KMS-11 (cell line): ENCODE data around the gene DOK5.

Experiments
- H2AFZ ChIP-seq: fragments of 200-600 bp; sonication (generic); 2 replicates; pipeline ENCODE4 v1.6.1; 2016; ENCODE audit warnings: antibody characterized with exemption, mixed run types, low read depth
- H3K27ac ChIP-seq: fragments of 200-600 bp; sonication (generic); 2 replicates; pipeline ENCODE4 v1.6.1; 2016; ENCODE audit warnings: mild to moderate bottlenecking, mixed run types
- H3K27me3 ChIP-seq: fragments of 200-600 bp; sonication (generic); 2 replicates; pipeline ENCODE4 v1.6.1; 2017; ENCODE audit warnings: mild to moderate bottlenecking, low read depth, mixed run types, moderate library complexity; ENCODE audit not compliant: insufficient read depth
- H3K36me3 ChIP-seq: fragments of 200-600 bp; sonication (generic); 2 replicates; pipeline ENCODE4 v1.6.1; 2017; ENCODE audit warnings: mild to moderate bottlenecking, mixed run types; ENCODE audit not compliant: insufficient read depth
- H3K4me1 ChIP-seq: fragments of 200-600 bp; sonication (generic); 2 replicates; pipeline ENCODE4 v1.6.1; 2016; ENCODE audit warnings: mild to moderate bottlenecking, low read depth, mixed run types; ENCODE audit not compliant: poor library complexity, severe bottlenecking
- H3K4me2 ChIP-seq: fragments of 200-600 bp; sonication (generic); 2 replicates; pipeline ENCODE4 v1.7.0; 2016; ENCODE audit warnings: mild to moderate bottlenecking, mixed run types
- H3K4me3 ChIP-seq: fragments of 200-600 bp; sonication (generic); IDR thresholded peaks from 2 replicates; pipeline ENCODE4 v1.6.1; 2017; ENCODE audit warnings: low read depth, low read length, mixed read lengths; ENCODE audit not compliant: insufficient read depth
- H3K79me2 ChIP-seq: fragments of 200-600 bp; sonication (generic); 2 replicates; pipeline ENCODE4 v1.6.1; 2016; ENCODE audit warnings: low read depth, mixed run types; ENCODE audit not compliant: insufficient read depth
- H3K9ac ChIP-seq: fragments of 200-600 bp; sonication (generic); 2 replicates; pipeline ENCODE4 v1.6.1; 2016; ENCODE audit warnings: mild to moderate bottlenecking, mixed run types
- H4K20me1 ChIP-seq: fragments of 200-600 bp; sonication (generic); 2 replicates; pipeline ENCODE4 v1.6.1; 2016; ENCODE audit warnings: mild to moderate bottlenecking, mixed run types; ENCODE audit not compliant: insufficient read depth
- CTCF ChIP-seq: fragments of 200-600 bp; sonication (generic); conservative IDR thresholded peaks from 2 replicates; pipeline ENCODE4 v1.6.1; 2017; ENCODE audit warnings: low read depth, mild to moderate bottlenecking, antibody characterized with exemption, low read length, moderate library complexity, mixed read lengths

DOK5 gene

GRCh38 chr20:54559890-54560289, 84.5 kb downstream of the DOK5 start:
- TF ChIP-seq CTCF, result no peak
- Histone ChIP-seq H3K27ac (no peak overlapping the region), H3K4me1 (peaks cover 2% of the 10 kb centered on the region)

DNA sequence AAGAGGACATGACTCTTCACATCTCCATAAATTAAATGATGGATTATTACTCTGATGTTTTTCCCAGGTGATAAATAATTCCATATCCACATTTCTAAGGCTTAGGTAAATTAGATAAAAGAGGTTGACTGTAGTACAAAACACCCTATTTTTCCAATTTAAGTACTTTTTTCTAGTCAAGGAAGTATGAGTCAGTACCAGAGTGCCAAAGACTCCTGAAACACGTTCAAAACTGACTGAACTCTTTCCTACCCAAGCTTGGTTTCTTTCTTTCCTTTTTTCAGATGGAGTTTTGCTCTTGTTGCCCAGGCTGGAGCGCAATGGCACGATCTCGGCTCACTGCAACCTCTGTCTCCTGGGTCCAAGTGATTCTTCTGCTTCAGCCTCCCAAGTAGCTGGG, 85.0 kb downstream of the DOK5 start:
- H3K27ac ChIP-seq, result no peak overlapping the region

More at GRCh38 chr20:54559890-54560289, 84.5 kb downstream of the DOK5 start:
- H3K9ac ChIP-seq, result no peak overlapping the region
- H4K20me1 ChIP-seq, result no peaks in the 10 kb centered on the region
- H3K79me2 ChIP-seq, result no peaks in the 10 kb centered on the region
- no peak overlapping the region for H2AFZ ChIP-seq
- H3K36me3 ChIP-seq, result no peaks in the 10 kb centered on the region
- no peak overlapping the region for H3K4me3 ChIP-seq
- no peak overlapping the region for H3K4me2 ChIP-seq
- H3K27me3 ChIP-seq, result no peaks in the 10 kb centered on the region

DNA sequence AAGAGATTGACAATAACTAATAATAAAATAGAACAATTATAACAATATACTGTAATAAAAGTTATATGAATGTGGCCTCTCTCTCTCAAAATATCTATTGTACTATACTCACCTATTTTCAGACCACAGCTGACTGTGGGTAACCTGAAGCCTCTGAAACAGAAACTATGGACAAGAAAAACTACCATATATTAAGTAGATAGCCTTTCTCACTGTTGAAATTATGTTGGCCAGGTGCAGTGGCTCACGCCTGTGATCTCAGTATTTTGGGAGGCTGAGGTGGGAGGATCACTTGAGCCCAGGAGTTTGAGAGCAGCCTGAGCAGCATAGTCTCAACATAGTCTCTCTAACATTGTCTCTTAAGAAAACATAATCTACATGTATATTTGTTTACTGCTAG, 89.9 kb downstream of the DOK5 start:
- no peak overlapping the region for H3K27ac ChIP-seq
- H4K20me1 ChIP-seq, result no peaks in the 10 kb centered on the region
- H3K4me2 ChIP-seq, result no peak overlapping the region
- no peaks in the 10 kb centered on the region for H3K79me2 ChIP-seq
- H3K9ac ChIP-seq, result no peak overlapping the region
- no peak overlapping the region for H3K4me3 ChIP-seq
- no peak overlapping the region for H2AFZ ChIP-seq
- no peak for TF ChIP-seq CTCF
- H3K4me1 ChIP-seq, result peaks cover 10% of the 10 kb centered on the region
- H3K36me3 ChIP-seq, result no peaks in the 10 kb centered on the region
- H3K27me3 ChIP-seq, result no peaks in the 10 kb centered on the region

More for the DNA sequence above, 85.0 kb downstream of the DOK5 start:
- no peak for TF ChIP-seq CTCF
- H3K27me3 ChIP-seq, result no peaks in the 10 kb centered on the region
- H4K20me1 ChIP-seq, result no peaks in the 10 kb centered on the region
- H3K36me3 ChIP-seq, result no peaks in the 10 kb centered on the region
- H3K4me2 ChIP-seq, result no peak overlapping the region
- H3K79me2 ChIP-seq, result no peaks in the 10 kb centered on the region
- H3K4me3 ChIP-seq, result no peak overlapping the region
- peaks cover 7% of the 10 kb centered on the region for H3K4me1 ChIP-seq
- H2AFZ ChIP-seq, result no peak overlapping the region
- no peak overlapping the region for H3K9ac ChIP-seq

DNA sequence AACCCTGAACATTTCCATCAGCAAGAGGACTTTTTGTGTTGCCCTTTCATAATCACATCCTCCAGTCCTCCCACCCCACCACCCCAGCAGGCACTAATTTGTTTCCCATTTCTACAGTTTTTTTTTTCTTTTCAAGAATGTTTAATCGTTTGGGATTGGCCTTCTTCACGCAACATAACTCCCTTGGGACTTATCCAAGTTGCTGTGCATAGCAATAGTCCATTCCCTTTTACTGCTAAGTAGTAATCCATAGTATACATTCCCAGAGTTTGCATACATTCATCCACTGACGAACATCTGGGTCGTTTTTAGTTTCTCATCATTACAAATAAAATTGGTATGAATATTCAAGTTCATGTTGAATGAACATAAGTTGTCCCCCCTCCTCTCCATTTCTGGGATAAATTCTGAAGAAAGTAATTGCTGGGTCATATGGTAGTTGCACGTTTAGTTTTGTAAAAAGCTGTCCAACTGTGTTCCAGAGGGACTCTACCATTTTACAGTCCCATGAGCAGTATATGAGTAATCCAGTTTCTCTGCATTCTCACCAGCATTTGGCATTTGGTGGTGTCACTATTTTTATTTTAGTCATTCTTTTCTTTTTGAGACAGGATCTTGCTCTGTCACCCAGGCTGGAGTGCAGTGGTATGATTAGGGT, 90.8 kb downstream of the DOK5 start:
- Histone ChIP-seq H2AFZ (no peak overlapping the region), H3K79me2 (no peaks in the 10 kb centered on the region), H3K27ac (no peak overlapping the region), H3K4me2 (no peak overlapping the region), H3K36me3 (no peaks in the 10 kb centered on the region), H3K4me1 (peaks cover 10% of the 10 kb centered on the region), H3K27me3 (no peaks in the 10 kb centered on the region), H3K4me3 (no peak overlapping the region), H3K9ac (no peak overlapping the region), H4K20me1 (no peaks in the 10 kb centered on the region)
- no peak for TF ChIP-seq CTCF
